Measurements from ENCODE around the gene EIF4B. TPM values are rescaled to one million over a fixed set of nuclear protein-coding genes. Genes with fewer than 3 reads are reported as not detected.

Gene EIF4B
- total RNA-seq, 4 donors from 2014 or later = 667 to 821 (median 740) TPM

DNA sequence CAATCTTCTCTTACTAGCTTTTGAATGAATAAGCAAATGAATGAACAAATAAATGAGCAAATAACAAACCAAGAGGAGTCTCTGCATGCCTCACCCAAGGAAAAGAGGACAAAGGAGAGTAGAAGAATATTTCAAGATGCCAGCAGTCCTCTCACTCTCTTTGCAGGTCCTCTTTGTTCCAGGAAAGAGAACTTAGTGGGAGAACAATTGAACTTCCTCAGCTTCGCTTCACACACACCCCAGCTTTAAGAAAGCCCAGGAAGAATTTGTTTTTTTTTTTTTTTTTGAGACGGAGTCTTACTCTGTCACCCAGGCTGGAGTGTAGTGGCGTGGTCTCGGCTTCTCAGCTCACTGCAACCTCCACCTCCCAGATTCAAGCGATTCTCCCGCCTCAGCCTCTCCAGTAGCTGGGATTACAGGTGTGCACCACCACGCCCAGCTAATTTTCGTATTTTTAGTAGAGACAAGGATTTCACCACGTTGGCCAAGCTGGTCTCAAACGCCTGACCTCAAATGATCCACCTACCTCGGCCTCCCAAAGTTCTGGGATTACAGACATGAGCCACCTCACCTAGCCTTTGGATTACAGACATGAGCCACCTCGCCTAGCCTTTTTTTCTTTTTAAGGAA is 37.0 kb upstream of the EIF4B start:
- in situ Hi-C loops (cut with MboI; ENCODE audit: low sequenced_read_pairs in 4 of 4) = no loop called here
- DNase-seq (no peak), ATAC-seq (no peak)
- Histone ChIP-seq H3K36me3 (no peaks in the 10 kb centered on the region), H3K4me1 (no peaks in the 10 kb centered on the region), H3K9me3 (no peaks in the 10 kb centered on the region), H3K27ac (no peak overlapping the region), H3K27me3 (peaks cover 9 to 14% (median 12%) of the 10 kb centered on the region in 3 donors), H3K4me3 (no peak overlapping the region)
- TF ChIP-seq POLR2A (IDR thresholded peaks at IDR 0.05) (no peak), CTCF (IDR thresholded peaks at IDR 0.05 in 4 of 5, conservative IDR thresholded peaks at IDR 0.05 in 1 of 5) (no peak)
- intact Hi-C loops (cut with DNase I; ENCODE audit: low total_unique reads) = no loop called here

DNA sequence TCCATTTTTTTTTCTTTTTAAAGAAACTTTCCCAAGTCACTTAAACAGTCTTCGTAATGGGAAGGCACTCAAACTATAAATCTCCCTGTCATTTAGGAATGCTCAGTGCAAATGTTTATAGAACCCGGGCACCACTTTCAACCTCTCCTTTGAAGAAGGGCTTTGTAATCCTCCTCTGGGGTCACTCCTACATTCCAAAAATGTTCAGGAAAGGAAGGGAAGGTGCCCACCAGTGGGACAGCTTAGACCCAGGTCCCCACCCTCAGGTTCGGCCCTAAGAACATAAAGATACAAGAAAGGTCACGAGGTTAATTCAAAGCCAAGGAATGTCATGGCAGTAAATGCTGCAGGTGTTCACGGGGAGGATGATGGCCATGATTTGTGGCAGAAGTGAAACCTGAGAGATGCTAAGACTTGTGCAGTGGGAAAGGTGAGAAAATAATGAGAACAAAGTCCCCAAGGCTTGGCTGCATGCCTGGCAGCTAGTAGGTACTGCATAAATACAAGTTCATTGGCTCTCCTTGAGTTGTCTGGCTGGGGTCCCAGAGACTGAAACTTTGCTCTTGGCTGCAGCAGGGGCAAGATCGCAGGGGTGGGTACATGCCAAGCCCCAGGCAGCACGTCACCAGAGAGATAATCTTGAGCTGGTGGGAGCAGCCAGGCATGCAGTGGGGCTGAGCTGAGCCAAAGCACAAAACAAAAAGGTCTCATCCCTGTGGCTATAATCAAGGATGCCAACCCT is 36.3 kb upstream of the EIF4B start:
- H3K9me3 ChIP-seq = no peaks in the 10 kb centered on the region
- no peak overlapping the region for H3K27ac ChIP-seq
- no peak for ATAC-seq
- peaks cover 7 to 8% (median 7%) of the 10 kb centered on the region in 3 donors for H3K27me3 ChIP-seq
- H3K4me1 ChIP-seq = no peaks in the 10 kb centered on the region
- TF ChIP-seq CTCF (IDR thresholded peaks at IDR 0.05 in 4 of 5, conservative IDR thresholded peaks at IDR 0.05 in 1 of 5) (no peak), POLR2A (IDR thresholded peaks at IDR 0.05) (no peak)
- no peak overlapping the region for H3K4me3 ChIP-seq
- in situ Hi-C loops (cut with MboI; ENCODE audit: low sequenced_read_pairs in 4 of 4) = no loop called here
- H3K36me3 ChIP-seq = no peaks in the 10 kb centered on the region
- intact Hi-C loops (cut with DNase I; ENCODE audit: low total_unique reads) = no loop called here
- no peak for DNase-seq

GRCh38 chr12:52971679-52972329 is 34.5 kb upstream of the EIF4B start:
- H3K9me3 ChIP-seq = no peaks in the 10 kb centered on the region
- no peak overlapping the region for H3K27ac ChIP-seq
- H3K36me3 ChIP-seq = no peaks in the 10 kb centered on the region
- no peak overlapping the region for H3K4me3 ChIP-seq
- no peak for ATAC-seq
- no peaks in the 10 kb centered on the region for H3K4me1 ChIP-seq
- in situ Hi-C loops (cut with MboI; ENCODE audit: low sequenced_read_pairs in 4 of 4) = no loop called here
- TF ChIP-seq CTCF (IDR thresholded peaks at IDR 0.05 in 4 of 5, conservative IDR thresholded peaks at IDR 0.05 in 1 of 5) = no peak
- TF ChIP-seq POLR2A (IDR thresholded peaks at IDR 0.05) = no peak
- intact Hi-C loops (cut with DNase I; ENCODE audit: low total_unique reads) = no loop called here
- H3K27me3 ChIP-seq = peaks cover 0 to 8% (median 6%) of the 10 kb centered on the region in 3 donors
- DNase-seq = no peak

- no peaks in the 10 kb centered on the region for H3K9me3 ChIP-seq
- no peaks in the 10 kb centered on the region for H3K4me1 ChIP-seq
- in situ Hi-C loops (cut with MboI; ENCODE audit: low sequenced_read_pairs in 4 of 4) (loop anchor here in 2 of 4 donors (5.0 to 25.0 kb wide), 3 partner anchors 88 to 588 kb away; partner anchors contain the start of gene KRT84 (in 1 of the 2)), intact Hi-C loops (cut with DNase I; ENCODE audit: low total_unique reads) (no loop called here)
- peaks cover 0 to 9% (median 8%) of the 10 kb centered on the region in 3 donors for H3K27me3 ChIP-seq
- no peak for DNase-seq
- no peaks in the 10 kb centered on the region for H3K36me3 ChIP-seq
- no peak overlapping the region for H3K4me3 ChIP-seq
- peak in 1 of 2 donors; percentile 24 for ATAC-seq
- no peak for TF ChIP-seq CTCF (IDR thresholded peaks at IDR 0.05 in 4 of 5, conservative IDR thresholded peaks at IDR 0.05 in 1 of 5)
- no peak for TF ChIP-seq POLR2A (IDR thresholded peaks at IDR 0.05)
- H3K27ac ChIP-seq = no peak overlapping the region
These were observed 31.1 kb upstream of the EIF4B start for GRCh38 chr12:52975204-52975603.

All from gastrocnemius medialis (tissue), 4 donors.